Stimulated activated CD4-positive, alpha-beta T cell treated with anti-CD3 and anti-CD28 coated beads, Interleukin-2, amount 100 ng/mL, for 24 hours (primary cell): ENCODE data around the gene ART5.
"Not testable (repeated sequence)": the region's sequence is repeated elsewhere in the genome, so short reads cannot be mapped to it uniquely, and the experiment has no call there.

Experiments
- DNase-seq, 2 donors: peaks; one replicate each; pipeline ENCODE4 v3.0.0-alpha.2; 2020

The ART5 gene

DNA sequence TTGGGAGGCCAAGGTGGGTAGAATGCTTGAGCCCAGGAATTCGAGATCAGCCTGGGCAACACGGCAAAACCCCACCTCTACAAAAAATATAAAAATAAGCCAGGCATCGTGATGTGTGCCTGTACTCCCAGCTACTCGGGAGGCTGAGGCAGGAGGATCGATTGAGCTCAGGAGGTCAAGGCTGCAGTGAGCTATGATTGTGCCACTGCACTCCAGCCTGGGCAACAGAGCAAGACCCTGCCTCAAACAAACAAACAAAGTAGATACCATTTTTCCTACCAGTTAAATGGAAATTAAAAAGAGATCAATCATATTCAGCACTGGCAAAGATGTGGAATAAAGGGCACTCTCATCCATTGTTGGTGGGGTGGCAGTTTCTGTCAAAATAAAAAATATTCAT is 15.5 kb upstream of the ART5 start:
- not testable (repeated sequence) for DNase-seq

DNA sequence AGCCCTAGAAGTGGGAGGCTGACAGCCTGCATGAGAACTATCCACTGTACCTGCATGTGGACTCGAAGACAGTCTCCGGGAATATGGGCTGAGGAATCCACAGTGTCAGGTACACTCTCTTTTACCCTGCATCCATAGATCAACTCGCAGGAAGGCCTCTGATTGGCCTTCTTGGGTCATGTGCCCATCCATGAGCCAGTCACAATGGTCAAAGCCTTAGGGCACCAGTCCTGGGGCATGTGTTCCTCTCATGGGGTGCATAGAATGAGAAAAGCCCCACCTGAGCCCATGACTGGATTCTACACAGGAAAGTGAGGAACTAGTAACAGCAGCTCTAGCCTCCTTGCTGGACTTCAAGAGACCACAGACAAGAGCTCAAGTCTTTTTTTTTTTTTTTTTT is 13.8 kb upstream of the ART5 start:
- no peak for DNase-seq

- DNase-seq: not testable (repeated sequence)
These were observed 10.7 kb upstream of the ART5 start for GRCh38 chr11:3652514-3652913.

- not testable (repeated sequence) for DNase-seq
These were observed 7.6 kb upstream of the ART5 start for GRCh38 chr11:3649374-3649773.

GRCh38 chr11:3648843-3649242 is 7.1 kb upstream of the ART5 start:
- DNase-seq: not testable (repeated sequence)

DNA sequence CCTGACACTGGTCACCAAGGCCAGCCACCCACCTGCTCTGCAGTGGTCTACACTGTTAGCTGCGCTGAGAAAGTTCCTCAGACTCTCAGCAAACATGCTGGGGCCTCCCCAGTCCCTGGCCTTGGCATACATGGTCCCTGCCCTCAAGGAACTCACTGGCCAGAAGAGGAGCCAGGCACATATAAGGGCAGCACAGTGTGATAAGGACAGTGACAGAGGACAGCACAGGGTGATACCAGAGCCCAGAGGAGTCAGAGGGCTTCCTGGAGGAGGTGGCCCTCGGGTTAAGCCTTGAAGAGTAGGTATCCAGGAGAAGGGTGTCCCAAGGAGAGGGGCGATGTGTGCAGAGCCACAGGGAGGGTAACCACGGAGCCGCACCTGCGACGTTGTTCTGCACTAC is 3.8 kb upstream of the ART5 start:
- no peak for DNase-seq

DNA sequence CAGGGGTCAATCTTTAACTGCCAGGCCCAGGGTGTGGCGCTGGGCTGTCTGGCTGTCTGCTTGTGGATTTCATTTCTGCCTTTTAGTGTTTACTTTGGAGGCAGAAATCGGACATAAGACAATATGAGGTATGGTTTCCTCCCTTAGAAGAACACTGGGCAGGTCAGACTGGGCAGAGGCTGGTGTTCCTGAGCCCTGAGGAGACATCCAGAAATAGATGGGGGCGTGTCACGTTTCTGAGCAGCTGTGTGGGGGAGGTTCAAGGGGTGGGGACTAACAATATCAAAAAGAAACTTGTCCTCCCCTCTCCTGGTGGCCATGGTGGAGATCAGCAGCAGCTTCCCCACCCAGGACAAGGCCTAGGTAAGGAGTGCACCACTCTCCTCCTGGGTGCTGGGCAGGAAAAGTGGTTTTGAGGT is 3.0 kb upstream of the ART5 start, which contains the start of gene ART1:
ART1 (plus strand) TSS at position 312 of the 419 bp plus-strand sequence. CDS start 14,086 bp downstream, outside the sequence.
- no peak for DNase-seq

- not testable (repeated sequence) for DNase-seq
These were observed 1.3 kb upstream of the ART5 start for GRCh38 chr11:3643102-3643546.

- DNase-seq: peak; percentile 73 to 78
These were observed 519 bp upstream of the ART5 start for GRCh38 chr11:3642071-3642951.

- DNase-seq: no peak
These were observed 601 bp downstream of the ART5 start for GRCh38 chr11:3641191-3641590.

DNA sequence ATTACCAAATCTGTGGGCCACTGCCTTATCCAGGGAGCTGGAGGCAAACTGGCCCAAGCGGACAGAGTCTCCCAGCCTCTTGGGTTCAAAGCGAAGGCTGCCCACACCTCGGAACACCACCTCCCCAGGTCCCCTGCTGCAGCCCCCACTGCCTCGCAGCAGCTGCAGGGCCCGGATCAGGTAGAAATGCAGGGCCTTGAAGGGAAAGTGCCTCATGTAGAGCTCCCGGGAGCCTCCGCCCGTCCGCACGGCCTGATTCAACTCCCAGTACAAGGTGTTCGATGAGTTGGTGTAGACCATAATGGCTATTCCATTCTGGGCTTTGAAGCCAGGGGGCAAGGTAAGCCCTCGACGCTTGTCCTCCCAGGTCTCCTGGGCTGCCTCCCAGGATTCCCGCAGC is 2.0 kb downstream of the ART5 start:
- no peak for DNase-seq

DNA sequence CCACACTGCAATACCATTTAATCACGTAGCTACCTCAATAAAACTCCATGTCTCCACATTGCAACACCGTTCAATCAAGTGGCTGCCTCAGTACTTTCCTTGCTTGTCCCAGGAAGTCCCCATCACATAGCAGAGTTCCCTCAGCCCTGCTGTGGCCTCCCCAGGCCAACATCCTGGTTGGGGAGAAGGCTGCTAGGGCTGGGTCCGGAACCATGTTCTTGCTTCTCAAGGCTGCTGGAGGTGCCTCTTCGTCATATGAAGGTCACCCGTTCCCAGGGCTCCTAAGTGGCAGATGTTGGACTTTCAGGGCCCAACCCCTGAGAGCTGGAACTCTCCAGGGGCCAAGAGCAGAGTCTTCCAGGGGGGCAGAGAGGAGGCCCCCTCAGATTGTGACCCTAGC is 3.3 kb downstream of the ART5 start:
- no peak for DNase-seq

DNA sequence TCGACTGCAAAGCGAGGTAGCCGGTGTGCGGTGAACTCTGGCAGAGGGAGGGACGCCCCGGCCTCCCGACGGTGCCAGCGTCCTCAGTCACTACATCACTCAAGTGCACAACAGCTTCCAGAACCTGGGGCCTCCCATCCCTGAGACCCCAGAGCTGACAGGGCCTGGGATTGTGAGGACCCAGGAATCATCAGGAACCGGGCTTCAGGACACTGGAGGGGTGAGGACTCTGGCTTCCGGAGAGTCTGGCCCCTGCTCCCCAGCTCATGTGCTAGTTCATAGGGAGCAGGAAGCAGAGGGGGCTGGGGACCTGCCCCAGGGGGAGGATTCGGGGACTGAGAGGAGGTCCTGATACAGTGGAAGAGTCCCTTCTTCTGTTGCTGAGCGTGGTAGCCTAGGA is 4.6 kb downstream of the ART5 start:
- DNase-seq: no peak

GRCh38 chr11:3635641-3636375 is 6.0 kb downstream of the ART5 start:
- no peak for DNase-seq

- DNase-seq: no peak
These were observed 9.6 kb downstream of the ART5 start for GRCh38 chr11:3632070-3632660.

- DNase-seq: no peak
These were observed 10.5 kb downstream of the ART5 start for GRCh38 chr11:3631331-3631730.

DNA sequence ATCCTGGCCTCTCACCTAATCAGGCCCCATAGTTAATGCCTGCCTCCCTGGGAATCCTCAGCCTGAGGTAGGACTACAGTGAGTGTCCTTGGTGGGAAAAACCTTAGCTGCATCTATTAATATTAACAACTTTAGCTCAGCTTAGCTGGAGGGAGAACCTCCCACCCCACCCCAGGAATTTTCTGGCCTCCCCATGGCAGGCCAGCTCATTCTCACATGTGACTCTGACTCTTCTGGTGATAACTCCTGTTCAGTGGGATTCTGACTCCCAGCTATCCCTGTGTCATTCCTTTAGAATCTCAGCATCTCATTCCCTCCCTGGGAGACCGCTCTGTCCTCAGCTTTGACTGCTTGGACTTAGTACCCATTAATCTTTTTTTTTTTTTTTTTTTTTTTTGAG is 14.5 kb downstream of the ART5 start:
- no peak for DNase-seq

GRCh38 chr11:3626250-3626960 is 15.4 kb downstream of the ART5 start:
- DNase-seq: peak in 1 of 2 donors; percentile 20

DNA sequence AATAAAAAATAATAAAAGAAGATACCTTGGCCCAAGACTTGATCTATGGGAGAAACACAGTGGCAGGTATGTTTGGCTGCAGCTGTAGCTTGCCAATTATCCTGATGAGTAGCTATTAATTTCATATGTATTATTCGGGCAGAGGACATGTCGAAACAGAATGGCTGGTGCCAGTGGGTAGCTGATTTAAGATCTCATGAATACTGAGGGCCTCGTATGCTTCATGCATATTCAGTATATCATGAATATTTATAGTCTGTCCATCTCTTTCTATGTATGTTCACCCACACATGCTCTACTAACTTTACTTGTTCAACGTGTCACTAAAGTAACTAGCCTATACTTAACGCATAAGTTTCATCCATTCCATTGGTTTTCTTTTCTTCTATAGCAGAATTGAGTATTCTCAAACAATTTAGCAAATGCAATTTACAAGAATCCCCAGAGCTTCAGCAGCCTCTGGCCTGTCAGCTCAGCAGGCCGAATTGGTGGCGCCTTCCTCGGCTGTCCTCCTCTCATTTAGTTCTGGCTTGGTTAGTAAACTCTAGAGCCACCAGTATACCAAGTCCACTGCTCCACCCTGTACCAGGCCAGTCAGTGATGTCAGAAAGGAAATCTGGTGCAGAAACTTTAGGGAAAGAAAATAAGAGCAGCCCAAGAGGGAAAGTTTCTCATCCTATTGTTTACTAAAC is 17.9 kb downstream of the ART5 start:
- no peak for DNase-seq

DNA sequence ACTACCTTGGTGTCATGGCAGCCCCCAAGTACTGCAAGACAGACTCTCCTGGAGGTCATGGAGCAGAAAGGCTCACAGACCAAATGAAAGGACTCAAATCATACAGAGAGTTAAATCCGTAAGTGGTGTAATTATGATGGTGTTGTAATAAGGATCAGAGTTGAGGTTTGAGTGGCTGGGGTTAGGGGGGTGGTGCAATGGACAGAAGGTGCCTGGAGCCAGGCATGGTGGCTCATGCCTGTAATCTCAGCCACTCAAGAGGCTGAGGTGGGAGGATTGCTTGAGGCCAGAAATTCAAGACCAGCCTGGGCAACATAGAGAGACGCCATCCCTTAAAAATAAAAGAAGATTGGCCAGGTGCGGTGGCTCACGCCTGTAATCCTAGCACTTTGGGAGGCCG is 18.7 kb downstream of the ART5 start:
- DNase-seq: no peak

GRCh38 chr11:3622521-3622920 is 19.3 kb downstream of the ART5 start:
- no peak for DNase-seq

DNA sequence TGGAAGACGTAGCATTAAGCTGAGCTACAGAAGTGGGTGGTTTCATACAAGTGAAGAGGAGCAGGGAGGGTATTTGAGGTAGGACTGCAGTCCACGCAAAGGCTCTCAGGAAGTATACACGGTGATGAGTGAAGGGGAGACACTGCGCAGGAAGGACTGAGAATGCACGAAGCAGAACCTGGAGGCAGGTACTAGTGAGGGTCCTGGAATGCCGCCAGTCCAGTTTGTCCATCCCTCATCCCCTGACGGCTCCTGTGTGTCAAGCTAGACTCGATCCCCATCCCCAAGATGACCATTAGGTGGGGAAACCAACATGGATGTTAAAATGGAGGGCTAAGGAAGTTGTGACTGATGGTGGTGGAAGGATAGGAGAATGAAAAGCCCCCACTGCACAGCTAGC is 23.8 kb downstream of the ART5 start:
- no peak for DNase-seq
